Prostate gland (tissue), 2 donors: ENCODE results near the gene SPOP.

ENCODE experiments used
- CTCF ChIP-seq, 4 experiments: fragments of 200-600 bp in 2 of 4; fragments of 450-650 bp in 2 of 4; sonication (generic) in 2 of 4; IDR thresholded peaks; 1 replicate in 3 of 4; 2 replicates in 1 of 4; pipeline ENCODE4 v1.5.1; 2016 to 2019; ENCODE audit warnings: antibody characterized with exemption in 4 of 4, mild to moderate bottlenecking in 2 of 4, moderate library complexity in 2 of 4
- POLR2A ChIP-seq: fragments of 450-650 bp; IDR thresholded peaks from one replicate; pipeline ENCODE4 v1.6.1; 2016; ENCODE audit warnings: antibody characterized with exemption, mild to moderate bottlenecking
- POLR2AphosphoS5 ChIP-seq: sonication (generic); formaldehyde crosslinking; IDR thresholded peaks from one replicate; pipeline ENCODE4 v1.6.1; 2017; ENCODE audit warnings: antibody characterized with exemption

GRCh38 chr17:49574323-49574781 is 103.5 kb downstream of the SPOP start:
- TF ChIP-seq CTCF (IDR thresholded peaks at IDR 0.05) (no peak), POLR2A (no peak), POLR2AphosphoS5 (no peak)
